OCI-LY1 (cell line): ENCODE results near the gene PIR.

Experiments
- H2AFZ ChIP-seq: fragments of 200-600 bp; sonication (generic), shearing (Covaris generic); 2 replicates; pipeline ENCODE4 v1.6.0; 2014; ENCODE audit warnings: antibody characterized with exemption, mild to moderate bottlenecking, low read length
- H3F3A ChIP-seq: fragments of 200-600 bp; sonication (generic), shearing (Covaris generic); 2 replicates; pipeline ENCODE4 v1.6.0; 2014; ENCODE audit warnings: mild to moderate bottlenecking, antibody characterized with exemption, low read length, moderate library complexity; ENCODE audit not compliant: insufficient read depth
- H3K27ac ChIP-seq: fragments of 200-600 bp; sonication (generic); 2 replicates; pipeline ENCODE4 v1.5.1; 2014; ENCODE audit warnings: low read length, mixed run types, mild to moderate bottlenecking, low read depth; ENCODE audit not compliant: poor library complexity, severe bottlenecking
- H3K27me3 ChIP-seq: fragments of 200-600 bp; sonication (generic); 2 replicates; pipeline ENCODE4 v1.6.0; 2014; ENCODE audit warnings: antibody characterized with exemption, mild to moderate bottlenecking, low read length, moderate library complexity; ENCODE audit not compliant: insufficient read depth
- H3K36me3 ChIP-seq: fragments of 200-600 bp; sonication (generic); 2 replicates; pipeline ENCODE4 v1.6.1; 2014; ENCODE audit warnings: mild to moderate bottlenecking, antibody characterized with exemption, low read length, moderate library complexity, mixed read lengths; ENCODE audit not compliant: insufficient read depth
- H3K4me1 ChIP-seq: fragments of 200-600 bp; sonication (generic); 2 replicates; pipeline ENCODE4 v1.5.1; 2014; ENCODE audit warnings: mild to moderate bottlenecking, low read length, moderate library complexity; ENCODE audit not compliant: insufficient read depth, severe bottlenecking
- H3K4me2 ChIP-seq: fragments of 200-600 bp; sonication (generic), shearing (Covaris generic); 2 replicates; pipeline ENCODE4 v1.6.1; 2014; ENCODE audit warnings: low read length
- H3K4me3 ChIP-seq: fragments of 200-600 bp; sonication (generic); 2 replicates; pipeline ENCODE4 v1.5.1; 2014; ENCODE audit warnings: low read length, low read depth, mild to moderate bottlenecking, mixed read lengths; ENCODE audit not compliant: poor library complexity, severe bottlenecking
- H3K79me2 ChIP-seq: fragments of 200-600 bp; shearing (Covaris generic); 2 replicates; pipeline ENCODE4 v1.6.1; 2016; ENCODE audit warnings: mixed run types, low read length, mixed read lengths; ENCODE audit not compliant: insufficient read depth
- H3K9ac ChIP-seq: fragments of 200-600 bp; sonication (generic), shearing (Covaris generic); 2 replicates; pipeline ENCODE4 v1.6.1; 2014; ENCODE audit warnings: mild to moderate bottlenecking, low read length, mixed read lengths
- H3K9me2 ChIP-seq: fragments of 200-600 bp; sonication (generic), shearing (Covaris generic); 2 replicates; pipeline ENCODE4 v1.6.1; 2014; ENCODE audit warnings: low read depth, mild to moderate bottlenecking, low read length, mixed read lengths
- H3K9me3 ChIP-seq: fragments of 200-600 bp; shearing (Covaris generic); 2 replicates; pipeline ENCODE4 v1.6.1; 2014; ENCODE audit warnings: low read length, mixed read lengths
- H4K20me1 ChIP-seq: fragments of 200-600 bp; sonication (generic), shearing (Covaris generic); 2 replicates; pipeline ENCODE4 v1.6.0; 2016; ENCODE audit warnings: mild to moderate bottlenecking, low read length; ENCODE audit not compliant: insufficient read depth
- EZH2 ChIP-seq: fragments of 200-600 bp; sonication (generic), shearing (Covaris generic); IDR thresholded peaks from 2 replicates; pipeline ENCODE4 v1.8.0; 2017; ENCODE audit warnings: borderline replicate concordance, mixed run types, mild to moderate bottlenecking, antibody characterized with exemption, low read length, moderate library complexity, mixed read lengths
- TF ChIP-seq, protein P1 (sequence below): fragments of 200-600 bp; sonication (generic), shearing (Covaris generic); IDR thresholded peaks from 2 replicates; pipeline ENCODE4 v1.5.1; 2017; ENCODE audit warnings: mild to moderate bottlenecking, antibody characterized with exemption, low read length, moderate library complexity, mixed read lengths

PIR gene

DNA sequence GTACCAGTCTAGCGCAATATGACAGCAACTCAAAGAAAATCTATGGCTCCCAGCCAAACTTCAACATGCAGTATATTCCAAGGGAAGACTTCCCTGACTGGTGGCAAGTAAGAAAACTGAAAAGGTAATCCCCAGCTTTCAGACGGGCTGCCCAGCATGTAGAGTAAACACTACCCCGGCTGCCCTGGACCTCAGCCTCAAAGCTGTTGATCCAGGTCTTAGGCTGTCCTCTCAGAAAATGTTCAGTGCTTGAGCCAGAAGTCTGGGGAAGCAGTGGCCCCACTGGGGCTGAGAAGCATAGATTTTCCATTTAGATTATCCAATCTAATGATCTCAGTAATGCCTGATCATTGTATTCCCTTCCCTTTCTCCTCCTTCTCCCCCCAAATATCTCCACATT lies 29.3 kb upstream of the PIR start:
- Histone ChIP-seq H3K36me3 (no peaks in the 10 kb centered on the region), H3K9ac (no peak overlapping the region), H3K4me1 (no peaks in the 10 kb centered on the region), H3K27ac (no peak overlapping the region), H2AFZ (no peak overlapping the region), H4K20me1 (no peaks in the 10 kb centered on the region), H3K9me2 (no peaks in the 10 kb centered on the region), H3K4me3 (no peak overlapping the region), H3K79me2 (no peaks in the 10 kb centered on the region), H3K9me3 (no peaks in the 10 kb centered on the region), H3K4me2 (no peak overlapping the region), H3K27me3 (no peaks in the 10 kb centered on the region), H3F3A (no peaks in the 10 kb centered on the region)
- TF ChIP-seq, protein P1, sequence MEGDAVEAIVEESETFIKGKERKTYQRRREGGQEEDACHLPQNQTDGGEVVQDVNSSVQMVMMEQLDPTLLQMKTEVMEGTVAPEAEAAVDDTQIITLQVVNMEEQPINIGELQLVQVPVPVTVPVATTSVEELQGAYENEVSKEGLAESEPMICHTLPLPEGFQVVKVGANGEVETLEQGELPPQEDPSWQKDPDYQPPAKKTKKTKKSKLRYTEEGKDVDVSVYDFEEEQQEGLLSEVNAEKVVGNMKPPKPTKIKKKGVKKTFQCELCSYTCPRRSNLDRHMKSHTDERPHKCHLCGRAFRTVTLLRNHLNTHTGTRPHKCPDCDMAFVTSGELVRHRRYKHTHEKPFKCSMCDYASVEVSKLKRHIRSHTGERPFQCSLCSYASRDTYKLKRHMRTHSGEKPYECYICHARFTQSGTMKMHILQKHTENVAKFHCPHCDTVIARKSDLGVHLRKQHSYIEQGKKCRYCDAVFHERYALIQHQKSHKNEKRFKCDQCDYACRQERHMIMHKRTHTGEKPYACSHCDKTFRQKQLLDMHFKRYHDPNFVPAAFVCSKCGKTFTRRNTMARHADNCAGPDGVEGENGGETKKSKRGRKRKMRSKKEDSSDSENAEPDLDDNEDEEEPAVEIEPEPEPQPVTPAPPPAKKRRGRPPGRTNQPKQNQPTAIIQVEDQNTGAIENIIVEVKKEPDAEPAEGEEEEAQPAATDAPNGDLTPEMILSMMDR, result no peak
- no peak for TF ChIP-seq EZH2

DNA sequence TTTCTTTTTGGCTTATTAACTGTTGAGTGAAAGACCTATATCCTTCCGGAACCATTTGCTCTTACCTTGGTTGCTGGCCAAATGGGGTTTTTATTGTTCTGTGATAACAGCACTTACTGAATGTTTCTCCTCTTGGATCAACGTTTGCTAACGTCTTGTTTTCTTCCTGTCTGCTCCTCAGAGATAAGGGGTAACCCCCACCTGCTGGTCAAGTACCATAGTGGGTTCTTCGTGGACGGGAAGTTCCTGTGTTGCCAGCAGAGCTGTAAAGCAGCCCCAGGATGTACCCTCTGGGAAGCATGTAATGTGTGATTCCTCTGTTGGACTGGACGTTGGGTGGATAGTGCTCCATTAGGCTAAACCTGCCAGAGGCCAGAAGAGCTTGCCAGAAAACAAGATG lies 22.8 kb upstream of the PIR start:
- Histone ChIP-seq H2AFZ (no peak overlapping the region), H4K20me1 (no peaks in the 10 kb centered on the region), H3K27me3 (no peaks in the 10 kb centered on the region), H3K9me3 (no peaks in the 10 kb centered on the region), H3K4me3 (no peak overlapping the region), H3K4me1 (no peaks in the 10 kb centered on the region), H3K27ac (no peak overlapping the region), H3K79me2 (no peaks in the 10 kb centered on the region), H3K9ac (no peak overlapping the region), H3K9me2 (no peaks in the 10 kb centered on the region), H3K4me2 (no peak overlapping the region), H3K36me3 (no peaks in the 10 kb centered on the region), H3F3A (no peaks in the 10 kb centered on the region)
- TF ChIP-seq, protein P1, result no peak
- TF ChIP-seq EZH2, result no peak

DNA sequence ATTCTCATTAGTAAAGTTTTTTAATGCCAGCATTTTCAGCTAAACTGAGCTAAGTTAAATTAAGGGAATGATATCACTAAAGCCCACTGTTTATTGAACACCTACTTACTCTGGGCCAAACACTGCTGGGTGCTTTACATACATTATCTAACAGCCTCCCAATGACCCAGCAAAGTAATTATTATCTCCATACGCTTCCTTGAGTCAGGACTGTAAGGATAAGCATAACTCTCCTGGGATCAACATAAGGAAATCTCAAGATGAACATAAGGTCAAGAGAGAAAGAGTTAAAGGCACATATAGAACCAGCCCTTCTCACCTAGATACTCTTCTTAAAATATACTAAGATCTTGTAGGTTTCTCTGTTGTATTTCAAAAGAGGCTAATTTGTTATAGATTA lies 21.1 kb upstream of the PIR start:
- no peaks in the 10 kb centered on the region for H3K9me2 ChIP-seq
- H2AFZ ChIP-seq, result no peak overlapping the region
- no peak overlapping the region for H3K27ac ChIP-seq
- no peaks in the 10 kb centered on the region for H3K27me3 ChIP-seq
- H3K4me2 ChIP-seq, result no peak overlapping the region
- no peaks in the 10 kb centered on the region for H4K20me1 ChIP-seq
- H3K4me1 ChIP-seq, result no peaks in the 10 kb centered on the region
- H3K79me2 ChIP-seq, result no peaks in the 10 kb centered on the region
- no peak overlapping the region for H3K4me3 ChIP-seq
- TF ChIP-seq EZH2, result no peak
- TF ChIP-seq, protein P1, result no peak
- no peaks in the 10 kb centered on the region for H3F3A ChIP-seq
- no peaks in the 10 kb centered on the region for H3K9me3 ChIP-seq
- no peak overlapping the region for H3K9ac ChIP-seq
- H3K36me3 ChIP-seq, result no peaks in the 10 kb centered on the region
